ENCODE results near the gene DUOX1.

The DUOX1 gene

GRCh38 chr15:45187894-45188830 is 58.4 kb downstream of the DUOX1 start, which contains the start of gene SHF:
TSS of gene SHF (minus strand) at chr15:45187966. CDS start at chr15:45187951, 15 bp downstream.
- H3K4me3 ChIP-seq (ENCODE audit: low read length): peak within 1 kb of the TSS; percentile 62
- peak; percentile 26 for DNase-seq (ENCODE audit: low read depth)
- TF ChIP-seq CTCF (IDR thresholded peaks at IDR 0.05; ENCODE audit: insufficient read depth, low read depth, low read length, missing control alignments): no peak

- DNase-seq (ENCODE audit: low read depth): peak; percentile 74
- TF ChIP-seq CTCF (IDR thresholded peaks at IDR 0.05; ENCODE audit: insufficient read depth, low read depth, low read length, missing control alignments): no peak
- H3K4me3 ChIP-seq (ENCODE audit: low read length): peak overlapping the region; percentile 81
Observed at GRCh38 chr15:45197512-45197911, 67.7 kb downstream of the DUOX1 start.

- TF ChIP-seq CTCF (IDR thresholded peaks at IDR 0.05; ENCODE audit: insufficient read depth, low read depth, low read length, missing control alignments): peak; percentile 68
- peak overlapping the region; percentile 81 for H3K4me3 ChIP-seq (ENCODE audit: low read length)
- DNase-seq (ENCODE audit: low read depth): peak; percentile 95
Observed at GRCh38 chr15:45198337-45199135, 68.7 kb downstream of the DUOX1 start.

- H3K4me3 ChIP-seq (ENCODE audit: low read length): peak overlapping the region; percentile 81
- DNase-seq (ENCODE audit: low read depth): peak; percentile 44
- TF ChIP-seq CTCF (IDR thresholded peaks at IDR 0.05; ENCODE audit: insufficient read depth, low read depth, low read length, missing control alignments): no peak
Observed at GRCh38 chr15:45199136-45199810, 69.5 kb downstream of the DUOX1 start.

- peak overlapping the region; percentile 81 for H3K4me3 ChIP-seq (ENCODE audit: low read length)
- DNase-seq (ENCODE audit: low read depth): peak; percentile 93
- TF ChIP-seq CTCF (IDR thresholded peaks at IDR 0.05; ENCODE audit: insufficient read depth, low read depth, low read length, missing control alignments): no peak
Observed at GRCh38 chr15:45200001-45200798, 70.4 kb downstream of the DUOX1 start.

Data from epithelial cell of esophagus (primary cell).